Epithelial cell of esophagus (primary cell): ENCODE results near the gene LARP1.

Experiments
- DNase-seq: peaks from one replicate; pipeline ENCODE4 v3.0.0; 2010; ENCODE audit warnings: low read depth
- H3K4me3 ChIP-seq: 2 replicates; pipeline ENCODE4 v1.5.1; 2011; ENCODE audit warnings: mild to moderate bottlenecking, low read length, control low read depth
- CTCF ChIP-seq: IDR thresholded peaks from 2 replicates; pipeline ENCODE4 v1.5.1; 2011; ENCODE audit warnings: low read depth, mild to moderate bottlenecking, low read length, control low read depth, inconsistent platforms; ENCODE audit not compliant: insufficient read depth; ENCODE audit errors: missing control alignments

Gene LARP1

GRCh38 chr5:154811239-154811638, 56.1 kb downstream of the LARP1 start:
- no peak overlapping the region for H3K4me3 ChIP-seq
- no peak for TF ChIP-seq CTCF
- DNase-seq, result no peak

DNA sequence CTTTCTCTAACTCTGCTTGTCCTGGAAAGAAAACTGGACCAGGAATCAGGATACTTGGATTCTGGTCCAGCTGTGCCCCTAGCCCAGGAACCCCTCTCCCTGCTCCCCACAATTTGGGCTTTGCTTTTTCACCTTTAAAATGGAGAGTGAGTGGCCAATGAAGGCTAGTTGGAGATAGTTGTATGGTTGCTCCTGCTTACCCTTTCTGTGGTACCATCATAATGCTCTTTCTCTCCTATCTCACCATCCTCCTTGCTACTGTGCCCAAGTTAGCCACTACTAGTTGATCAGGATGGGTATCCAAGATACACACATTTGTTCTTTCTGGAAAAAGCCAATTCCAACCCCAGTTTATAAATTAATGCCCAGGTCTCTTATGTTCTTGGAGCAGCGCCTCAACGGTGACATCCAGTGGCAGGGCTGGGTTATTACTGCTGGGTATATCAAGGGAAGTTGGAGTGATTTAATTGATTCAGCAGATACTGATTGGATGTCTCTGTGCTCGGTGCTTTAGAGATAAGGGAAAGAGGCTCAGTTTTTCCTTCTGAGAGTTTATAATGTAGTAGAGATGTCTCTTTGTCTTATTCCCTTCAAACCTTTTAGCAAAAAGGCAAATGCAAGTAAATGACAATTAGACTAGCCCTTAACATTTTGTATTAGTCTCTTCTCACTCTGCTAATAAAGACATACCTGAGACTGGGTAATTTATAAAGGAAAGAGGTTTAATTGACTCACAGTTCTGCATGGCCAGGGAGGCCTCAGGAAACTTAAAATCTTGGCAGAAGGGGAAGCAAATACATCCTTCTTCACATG, 56.7 kb downstream of the LARP1 start:
- peak; percentile 69 for DNase-seq
- H3K4me3 ChIP-seq, result no peak overlapping the region
- TF ChIP-seq CTCF, result peak; percentile 88

DNA sequence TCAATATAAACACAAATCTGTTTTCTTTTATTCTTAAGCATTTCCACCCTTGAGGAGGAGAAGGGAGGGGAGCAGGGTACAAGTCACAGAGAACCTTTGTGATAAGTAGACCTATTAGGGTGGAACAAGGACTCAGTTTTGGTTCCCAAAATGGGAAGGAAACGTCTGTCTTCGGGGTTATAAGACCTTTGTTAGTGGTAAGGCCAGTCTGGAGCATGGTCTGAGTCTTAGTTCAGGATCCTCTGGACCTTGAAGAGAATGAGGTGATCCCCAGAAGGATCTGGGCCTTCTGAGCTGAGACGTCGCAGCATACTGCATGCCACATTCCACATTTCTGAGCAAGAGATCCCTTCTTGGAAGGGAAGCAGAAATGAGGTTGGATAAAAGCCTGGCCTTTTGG, 58.0 kb downstream of the LARP1 start:
- H3K4me3 ChIP-seq, result no peak overlapping the region
- TF ChIP-seq CTCF, result no peak
- no peak for DNase-seq

GRCh38 chr5:154813736-154814135, 58.6 kb downstream of the LARP1 start:
- no peak overlapping the region for H3K4me3 ChIP-seq
- TF ChIP-seq CTCF, result no peak
- no peak for DNase-seq

- H3K4me3 ChIP-seq, result no peak overlapping the region
- no peak for TF ChIP-seq CTCF
- no peak for DNase-seq
Measured at GRCh38 chr5:154815025-154815424, 59.8 kb downstream of the LARP1 start.

DNA sequence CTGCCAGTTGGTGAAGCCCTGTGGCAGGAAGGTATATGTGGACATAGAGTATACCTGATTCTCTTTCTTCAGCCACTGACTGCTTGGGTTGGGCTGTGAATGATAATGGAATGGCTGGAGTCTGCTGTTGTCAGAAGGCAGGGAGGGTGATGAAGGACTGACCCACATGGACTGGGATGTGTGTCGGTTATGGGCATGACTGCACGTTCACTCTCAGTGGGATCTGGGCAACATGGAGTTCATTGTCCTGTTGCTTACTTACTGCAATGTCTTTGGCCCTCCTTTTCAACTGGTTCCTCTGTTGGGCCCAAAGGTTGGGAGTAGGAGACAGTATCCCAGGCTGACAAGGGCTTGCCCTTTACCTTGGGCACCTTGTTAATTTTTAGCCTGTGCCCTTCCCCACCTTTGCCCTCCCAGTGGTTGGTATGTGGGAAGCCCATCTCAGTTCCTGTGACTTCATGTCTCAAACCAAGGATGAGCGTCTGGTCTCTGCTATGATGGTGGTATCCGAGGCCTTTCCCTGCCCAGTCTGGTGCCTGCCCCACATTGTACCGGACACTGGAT, 60.6 kb downstream of the LARP1 start:
- DNase-seq, result no peak
- H3K4me3 ChIP-seq, result no peak overlapping the region
- TF ChIP-seq CTCF, result no peak
